Lower leg skin (tissue), 4 donors: Measurements from ENCODE around the gene MAP4K1. TPM values are rescaled to one million over a fixed set of nuclear protein-coding genes. Genes with fewer than 3 reads are reported as not detected.

ENCODE experiments used
- DNase-seq, 2 donors: peaks; one replicate each; pipeline ENCODE4 v3.0.0-alpha.2; 2019; ENCODE audit warnings: low spot score in 2 of 2
- H3K4me3 ChIP-seq: fragments of 200-600 bp; sonication (generic); 2 replicates; pipeline ENCODE4 v1.5.1; 2017; ENCODE audit warnings: mild to moderate bottlenecking, low read depth; ENCODE audit not compliant: poor library complexity, severe bottlenecking
- POLR2A ChIP-seq, 2 donors: fragments of 450-650 bp; IDR thresholded peaks; one replicate each; pipeline ENCODE4 v1.6.1; 2016 to 2017; ENCODE audit warnings: antibody characterized with exemption in 2 of 2, mild to moderate bottlenecking in 1 of 2, moderate library complexity in 1 of 2
- WGBS, 2 donors: methylation state at CpG; one replicate each; pipeline ENCODE4 v1.1.5; 2018; 5-methylcytosine and 5-hydroxymethylcytosine counted together
- intact Hi-C: fragments of 100-400 bp; cut with DNase I; formaldehyde crosslinking; loops from one replicate; pipeline ENCODE4 v1.15.0; 2023; ENCODE audit warnings: low total_unique reads
- total RNA-seq, 4 donors: library from RNA; depleted of rRNA; stranded (reverse); fragments of >200 nt; gene quantifications; one replicate each; pipeline ENCODE4 v1.1.0, GENCODE V29; 2016
- TF ChIP-seq, protein P1 (sequence below), 3 donors: fragments of 450-650 bp; IDR thresholded peaks; one replicate each; pipeline ENCODE4 v1.5.1; 2016; ENCODE audit warnings: antibody characterized with exemption in 3 of 3, mild to moderate bottlenecking in 3 of 3, moderate library complexity in 2 of 3

Gene MAP4K1
- total RNA-seq, 4 donors from 2014 or later: 0.80 to 9.8 (median 5.6) TPM

DNA sequence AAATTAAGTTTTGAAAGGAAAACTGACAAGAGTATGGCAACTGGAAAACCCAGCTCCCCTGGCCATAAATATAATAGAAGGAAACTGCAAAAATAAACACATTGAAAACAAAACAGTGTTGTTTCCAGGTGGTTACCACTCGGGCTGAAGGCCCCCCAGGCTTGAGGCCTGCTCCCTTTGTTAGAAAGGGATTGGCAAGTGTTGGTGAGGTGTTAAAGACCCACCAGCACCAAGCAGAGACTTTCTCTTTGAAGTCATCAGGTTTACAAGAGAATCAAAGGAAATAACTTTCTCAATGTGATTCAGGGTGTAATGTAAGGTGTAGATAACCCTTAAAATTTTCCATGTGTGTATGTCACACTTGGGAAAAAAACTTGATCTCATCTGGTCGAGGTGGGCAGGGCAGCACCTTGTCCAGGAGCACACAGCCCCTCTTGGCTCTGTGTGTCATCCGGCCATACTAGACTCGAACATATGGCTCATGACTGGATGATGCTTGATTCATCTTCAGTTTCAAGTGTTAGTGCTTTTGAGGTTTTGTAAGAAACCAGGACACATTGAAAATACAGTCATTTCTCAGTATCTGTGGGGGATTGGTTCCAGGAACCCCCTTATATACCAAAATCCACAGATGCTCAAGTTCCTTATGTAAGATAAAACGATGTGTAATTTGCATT lies 37.5 kb upstream of the MAP4K1 start:
- no peak overlapping the region for H3K4me3 ChIP-seq
- 45 to 46% methylated on average over 5 of the region's 5 CpGs for WGBS, 2 donors
- intact Hi-C loops: no loop called here
- no peak for TF ChIP-seq POLR2A (IDR thresholded peaks at IDR 0.05)
- TF ChIP-seq, protein P1, sequence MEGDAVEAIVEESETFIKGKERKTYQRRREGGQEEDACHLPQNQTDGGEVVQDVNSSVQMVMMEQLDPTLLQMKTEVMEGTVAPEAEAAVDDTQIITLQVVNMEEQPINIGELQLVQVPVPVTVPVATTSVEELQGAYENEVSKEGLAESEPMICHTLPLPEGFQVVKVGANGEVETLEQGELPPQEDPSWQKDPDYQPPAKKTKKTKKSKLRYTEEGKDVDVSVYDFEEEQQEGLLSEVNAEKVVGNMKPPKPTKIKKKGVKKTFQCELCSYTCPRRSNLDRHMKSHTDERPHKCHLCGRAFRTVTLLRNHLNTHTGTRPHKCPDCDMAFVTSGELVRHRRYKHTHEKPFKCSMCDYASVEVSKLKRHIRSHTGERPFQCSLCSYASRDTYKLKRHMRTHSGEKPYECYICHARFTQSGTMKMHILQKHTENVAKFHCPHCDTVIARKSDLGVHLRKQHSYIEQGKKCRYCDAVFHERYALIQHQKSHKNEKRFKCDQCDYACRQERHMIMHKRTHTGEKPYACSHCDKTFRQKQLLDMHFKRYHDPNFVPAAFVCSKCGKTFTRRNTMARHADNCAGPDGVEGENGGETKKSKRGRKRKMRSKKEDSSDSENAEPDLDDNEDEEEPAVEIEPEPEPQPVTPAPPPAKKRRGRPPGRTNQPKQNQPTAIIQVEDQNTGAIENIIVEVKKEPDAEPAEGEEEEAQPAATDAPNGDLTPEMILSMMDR (IDR thresholded peaks at IDR 0.05): no peak
- no peak for DNase-seq

DNA sequence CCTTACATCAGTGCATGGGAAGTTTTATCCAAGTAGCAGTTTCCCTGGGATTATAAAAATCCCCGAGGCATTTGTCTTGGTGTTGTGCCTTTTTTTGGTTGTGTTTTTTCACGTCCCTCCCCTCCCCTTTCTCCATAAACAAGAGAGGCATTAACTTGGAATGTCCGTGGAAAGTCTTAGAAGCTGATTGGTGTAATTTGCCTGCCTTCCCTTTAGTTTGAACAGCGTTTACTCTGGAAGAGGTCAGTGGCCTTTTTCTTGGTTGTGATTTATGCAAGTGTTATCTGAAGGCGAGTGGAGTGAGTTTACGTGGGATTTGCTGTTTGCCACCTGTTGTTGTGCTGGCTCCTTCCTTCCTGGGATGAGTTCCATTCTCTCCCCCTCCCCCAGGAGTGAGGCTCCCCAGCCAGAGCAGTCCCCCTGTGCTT lies 36.9 kb upstream of the MAP4K1 start:
- intact Hi-C loops: no loop called here
- TF ChIP-seq POLR2A (IDR thresholded peaks at IDR 0.05): no peak
- TF ChIP-seq, protein P1 (IDR thresholded peaks at IDR 0.05): no peak
- DNase-seq: no peak
- 23 to 28% methylated on average over 6 of the region's 6 CpGs for WGBS, 2 donors
- H3K4me3 ChIP-seq: no peak overlapping the region

DNA sequence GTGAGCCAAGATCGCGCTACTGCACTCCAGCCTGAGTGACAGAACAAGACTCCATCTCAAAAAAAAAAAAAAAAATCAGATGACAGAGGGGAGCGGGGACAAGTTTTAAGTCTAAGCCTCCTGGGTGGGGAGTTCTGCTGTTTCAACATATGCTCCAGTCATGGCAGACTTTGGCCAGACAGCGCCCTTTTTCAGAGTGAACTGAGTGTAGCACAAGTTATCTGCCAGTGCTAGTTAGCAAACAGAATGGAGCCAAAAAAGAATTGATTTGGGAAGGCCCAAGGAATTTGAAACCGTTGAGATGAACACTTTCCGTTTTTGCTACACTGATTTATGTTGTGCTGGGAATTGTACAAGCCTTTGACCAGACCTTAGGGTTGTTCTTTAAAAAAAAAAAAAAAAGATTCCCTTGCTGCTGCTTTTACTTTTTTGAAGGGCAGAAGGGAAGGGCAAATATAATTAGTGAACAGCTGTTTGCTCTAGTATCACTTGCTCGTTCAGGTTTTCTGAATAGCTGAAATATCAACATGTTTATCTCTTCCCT lies 35.3 kb upstream of the MAP4K1 start:
- no peak overlapping the region for H3K4me3 ChIP-seq
- TF ChIP-seq POLR2A (IDR thresholded peaks at IDR 0.05): no peak
- TF ChIP-seq, protein P1 (IDR thresholded peaks at IDR 0.05): no peak
- DNase-seq: no peak
- WGBS, 2 donors: 13 to 30% methylated on average over 7 of the region's 7 CpGs
- intact Hi-C loops: no loop called here

DNA sequence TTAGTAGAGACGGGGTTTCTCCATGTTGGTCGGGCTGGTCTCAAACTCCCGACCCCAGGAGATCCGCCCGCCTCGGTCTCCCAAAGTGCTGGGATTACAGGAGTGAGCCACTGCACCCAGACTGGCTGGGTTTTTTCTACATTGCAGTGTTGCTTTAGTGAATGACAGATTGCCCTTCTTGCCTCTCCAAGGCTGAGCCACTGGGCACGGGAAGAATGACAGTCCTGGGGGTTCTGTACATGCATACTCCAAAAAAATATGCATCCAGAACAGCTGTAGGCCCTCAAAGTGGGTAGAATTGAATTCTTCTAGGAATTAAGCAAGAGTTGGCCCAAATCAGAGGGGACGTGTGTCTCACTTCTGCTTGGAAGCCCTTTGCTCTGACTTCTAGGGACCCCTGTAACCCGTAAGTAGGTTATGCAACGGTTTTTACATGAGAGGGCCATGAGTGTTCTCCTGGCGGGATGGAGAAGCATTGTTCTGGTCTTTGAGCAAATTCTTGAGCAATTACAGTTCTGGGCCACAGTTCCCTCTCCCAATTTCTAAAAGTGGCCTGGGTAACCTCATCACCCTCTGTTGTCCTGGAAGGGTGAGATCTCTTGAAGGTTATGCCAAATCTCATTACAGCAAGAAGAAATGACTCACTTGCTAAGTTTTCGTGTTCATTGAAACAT lies 33.3 kb upstream of the MAP4K1 start:
- DNase-seq: no peak
- no peak for TF ChIP-seq POLR2A (IDR thresholded peaks at IDR 0.05)
- no peak overlapping the region for H3K4me3 ChIP-seq
- intact Hi-C loops: no loop called here
- WGBS, 2 donors: 41 to 43% methylated on average over 12 of the region's 12 CpGs

DNA sequence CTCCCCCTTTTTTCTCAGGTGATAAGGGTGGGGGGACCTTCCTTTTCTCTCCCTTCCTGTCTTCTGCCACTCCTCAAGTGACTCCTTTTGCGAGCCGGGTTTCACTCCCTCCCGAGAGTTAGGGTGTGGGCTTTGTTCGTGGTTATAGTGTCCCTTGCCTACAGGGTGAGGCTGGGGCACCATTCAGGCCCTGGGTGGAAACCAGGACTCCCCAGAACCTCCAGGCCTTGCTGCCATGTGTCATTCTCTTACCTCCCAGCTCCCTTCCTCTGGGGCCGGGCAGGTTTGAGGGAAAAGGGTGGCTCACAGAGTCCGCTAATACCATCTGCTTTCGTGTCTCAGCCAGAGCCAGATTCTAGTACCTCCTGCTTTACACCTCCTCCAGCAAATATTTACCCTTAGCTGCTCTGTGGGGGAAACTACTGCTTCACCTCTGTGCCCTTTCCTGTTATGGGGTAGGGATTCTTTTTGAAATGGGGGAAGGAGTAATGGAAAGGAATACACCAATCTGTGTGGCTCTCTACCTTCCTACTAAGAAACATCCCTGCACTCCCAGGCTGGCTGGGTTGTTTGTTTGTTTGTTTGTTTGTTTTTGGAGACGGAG lies 32.5 kb upstream of the MAP4K1 start:
- 22 to 25% methylated on average over 8 of the region's 8 CpGs for WGBS, 2 donors
- TF ChIP-seq, protein P1 (IDR thresholded peaks at IDR 0.05): no peak
- no peak for TF ChIP-seq POLR2A (IDR thresholded peaks at IDR 0.05)
- DNase-seq: no peak
- no peak overlapping the region for H3K4me3 ChIP-seq
- intact Hi-C loops: no loop called here
